ENCODE data around the gene GARS1. TPM values are rescaled to one million over a fixed set of nuclear protein-coding genes. Genes with fewer than 3 reads are reported as not detected.

Gene GARS1
- total and polyA plus RNA-seq, 10 donors: 41.0 to 90.1 (median 52.1) TPM

- no peak for DNase-seq
- TF ChIP-seq CTCF (IDR thresholded peaks at IDR 0.05 in 8 of 11, conservative IDR thresholded peaks at IDR 0.05 in 3 of 11) (no peak), POLR2A (IDR thresholded peaks at IDR 0.05) (no peak)
- Histone ChIP-seq H3K4me3 (no peak overlapping the region), H3K9me3 (no peaks in the 10 kb centered on the region), H3K27me3 (replicated peaks in 1 of 7) (peaks cover 4 to 69% (median 43%) of the 10 kb centered on the region in 7 donors), H3K36me3 (no peaks in the 10 kb centered on the region), H3K27ac (no peak overlapping the region), H3K4me1 (peaks cover 5 to 21% (median 17%) of the 10 kb centered on the region in 6 donors)
- intact Hi-C loops (cut with DNase I; ENCODE audit: low total_unique reads): no loop called here
- WGBS, 5 donors: 76 to 87% (median 84%) methylated on average over 3 to 5 of the region's 5 CpGs
Measured at GRCh38 chr7:30683306-30683705, 88.6 kb downstream of the GARS1 start.

Other genes starting within 250 kb of the GARS1 start
- gene NOD1, start 116.1 kb upstream of the GARS1 start, total RNA-seq: 10 to 100 TPM; 27.8 to 40.8 (median 37.7) TPM
- 10 to 100 TPM; 11.0 to 27.9 (median 21.9) TPM for gene NOD1, start 116.1 kb upstream of the GARS1 start, polyA plus RNA-seq
- 10 to 100 TPM; 13.8 to 26.9 (median 18.1) TPM for gene GGCT, start 90.0 kb upstream of the GARS1 start, total RNA-seq
- 10 to 100 TPM; 37.6 to 53.0 (median 50.7) TPM for gene GGCT, start 90.0 kb upstream of the GARS1 start, polyA plus RNA-seq
- gene CRHR2, start 87.6 kb downstream of the GARS1 start, total RNA-seq: not detected
- not detected for gene CRHR2, start 87.6 kb downstream of the GARS1 start, polyA plus RNA-seq
- 10 to 100 TPM in 6 of 7 donors, 1 to 10 TPM in 1; 8.8 to 40.3 (median 20.0) TPM for gene INMT, start 157.3 kb downstream of the GARS1 start, total RNA-seq
- 10 to 100 TPM in 1 of 3 donors, 1 to 10 TPM in 2; 3.2 to 15.6 (median 7.8) TPM for gene INMT, start 157.3 kb downstream of the GARS1 start, polyA plus RNA-seq
- gene MINDY4, start 176.5 kb downstream of the GARS1 start, total RNA-seq: 1 to 10 TPM; 1.8 to 7.0 (median 3.7) TPM
- 1 to 10 TPM in 1 of 3 donors, under 1 TPM in 2; 0.63 to 1.2 (median 0.83) TPM for gene MINDY4, start 176.5 kb downstream of the GARS1 start, polyA plus RNA-seq